ENCODE results near the gene AURKA.

Gene AURKA

GRCh38 chr20:56424931-56425330 is 32.9 kb upstream of the AURKA start:
- TF ChIP-seq, protein P1, sequence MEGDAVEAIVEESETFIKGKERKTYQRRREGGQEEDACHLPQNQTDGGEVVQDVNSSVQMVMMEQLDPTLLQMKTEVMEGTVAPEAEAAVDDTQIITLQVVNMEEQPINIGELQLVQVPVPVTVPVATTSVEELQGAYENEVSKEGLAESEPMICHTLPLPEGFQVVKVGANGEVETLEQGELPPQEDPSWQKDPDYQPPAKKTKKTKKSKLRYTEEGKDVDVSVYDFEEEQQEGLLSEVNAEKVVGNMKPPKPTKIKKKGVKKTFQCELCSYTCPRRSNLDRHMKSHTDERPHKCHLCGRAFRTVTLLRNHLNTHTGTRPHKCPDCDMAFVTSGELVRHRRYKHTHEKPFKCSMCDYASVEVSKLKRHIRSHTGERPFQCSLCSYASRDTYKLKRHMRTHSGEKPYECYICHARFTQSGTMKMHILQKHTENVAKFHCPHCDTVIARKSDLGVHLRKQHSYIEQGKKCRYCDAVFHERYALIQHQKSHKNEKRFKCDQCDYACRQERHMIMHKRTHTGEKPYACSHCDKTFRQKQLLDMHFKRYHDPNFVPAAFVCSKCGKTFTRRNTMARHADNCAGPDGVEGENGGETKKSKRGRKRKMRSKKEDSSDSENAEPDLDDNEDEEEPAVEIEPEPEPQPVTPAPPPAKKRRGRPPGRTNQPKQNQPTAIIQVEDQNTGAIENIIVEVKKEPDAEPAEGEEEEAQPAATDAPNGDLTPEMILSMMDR (IDR thresholded peaks at IDR 0.05): no peak
- no peak overlapping the region for H3K27ac ChIP-seq
- intact Hi-C loops (cut with DNase I; ENCODE audit: low total_unique reads): no loop called here
- DNase-seq: peak in 1 of 2 donors; percentile 15
- no peaks in the 10 kb centered on the region for H3K27me3 ChIP-seq
- no peaks in the 10 kb centered on the region for H3K36me3 ChIP-seq
- no peaks in the 10 kb centered on the region for H3K9me3 ChIP-seq
- H3K4me1 ChIP-seq: no peaks in the 10 kb centered on the region
- H3K4me3 ChIP-seq: no peak overlapping the region

DNA sequence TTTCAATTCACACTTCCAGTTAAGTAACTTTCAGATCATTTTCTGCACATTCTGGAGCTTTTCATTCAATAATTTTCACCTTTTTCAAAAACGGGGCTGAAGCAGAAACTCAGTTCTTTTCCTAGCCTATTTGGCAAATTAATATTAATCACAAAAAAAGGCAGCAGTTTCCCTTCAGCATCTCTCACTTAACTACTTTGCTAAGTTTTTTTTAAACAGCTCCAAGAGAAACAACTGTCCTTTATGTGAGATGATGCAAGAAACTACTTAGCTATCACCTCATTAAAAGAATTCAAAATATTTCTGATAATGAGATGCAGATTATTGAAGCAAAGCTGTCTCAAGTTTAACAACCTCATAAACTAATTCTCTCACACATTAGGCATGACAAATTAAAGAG is 31.9 kb upstream of the AURKA start:
- Histone ChIP-seq H3K27me3 (no peaks in the 10 kb centered on the region), H3K27ac (no peak overlapping the region), H3K4me1 (no peaks in the 10 kb centered on the region), H3K9me3 (no peaks in the 10 kb centered on the region), H3K36me3 (no peaks in the 10 kb centered on the region), H3K4me3 (no peak overlapping the region)
- TF ChIP-seq, protein P1 (IDR thresholded peaks at IDR 0.05): no peak
- intact Hi-C loops (cut with DNase I; ENCODE audit: low total_unique reads): no loop called here
- no peak for DNase-seq

DNA sequence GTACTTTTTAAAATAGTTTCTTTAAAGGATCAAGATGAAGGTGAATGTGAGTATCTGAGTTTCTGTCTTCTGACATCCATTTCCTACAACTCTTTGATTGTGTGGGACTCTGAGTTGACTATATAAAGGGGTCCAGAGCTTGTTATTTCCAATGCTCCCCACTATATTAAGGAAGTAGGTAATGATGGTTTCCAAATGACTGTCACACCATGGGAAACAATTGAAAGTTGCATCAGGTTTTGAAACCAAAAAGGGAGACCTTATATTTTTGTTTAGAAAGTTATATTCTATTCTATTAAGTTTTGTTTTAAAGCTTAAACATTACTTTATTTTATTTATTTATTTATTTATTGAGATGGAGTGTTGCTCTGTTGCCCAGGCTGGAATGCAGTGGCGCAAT is 31.2 kb upstream of the AURKA start:
- no peak for DNase-seq
- Histone ChIP-seq H3K9me3 (no peaks in the 10 kb centered on the region), H3K4me3 (no peak overlapping the region), H3K27ac (no peak overlapping the region), H3K36me3 (peaks cover 0 to 2% (median 0%) of the 10 kb centered on the region in 3 donors), H3K27me3 (no peaks in the 10 kb centered on the region), H3K4me1 (no peaks in the 10 kb centered on the region)
- intact Hi-C loops (cut with DNase I; ENCODE audit: low total_unique reads): no loop called here
- TF ChIP-seq, protein P1 (IDR thresholded peaks at IDR 0.05): no peak

DNA sequence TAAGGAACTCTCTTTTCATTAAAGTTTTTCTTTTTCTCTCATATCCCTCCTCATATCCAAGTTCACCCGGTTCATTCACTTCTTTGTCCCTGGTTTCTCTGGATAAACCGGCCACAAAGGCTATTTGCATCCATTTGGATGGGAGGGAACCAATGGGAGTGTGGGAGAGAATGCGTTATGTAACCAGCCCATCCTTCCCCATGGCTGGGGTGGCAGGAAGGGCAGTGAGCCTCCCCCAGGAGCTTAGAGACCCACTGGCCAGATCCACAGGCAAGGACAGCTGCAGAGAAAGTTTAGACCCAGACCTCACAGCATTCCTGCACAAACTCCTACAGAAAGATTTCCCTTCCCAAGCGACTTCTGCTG is 30.8 kb upstream of the AURKA start:
- Histone ChIP-seq H3K4me3 (no peak overlapping the region), H3K4me1 (no peaks in the 10 kb centered on the region), H3K27ac (no peak overlapping the region), H3K27me3 (no peaks in the 10 kb centered on the region), H3K36me3 (peaks cover 0 to 6% (median 0%) of the 10 kb centered on the region in 3 donors), H3K9me3 (no peaks in the 10 kb centered on the region)
- intact Hi-C loops (cut with DNase I; ENCODE audit: low total_unique reads): no loop called here
- TF ChIP-seq, protein P1 (IDR thresholded peaks at IDR 0.05): no peak
- peak in 1 of 2 donors; percentile 34 for DNase-seq

DNA sequence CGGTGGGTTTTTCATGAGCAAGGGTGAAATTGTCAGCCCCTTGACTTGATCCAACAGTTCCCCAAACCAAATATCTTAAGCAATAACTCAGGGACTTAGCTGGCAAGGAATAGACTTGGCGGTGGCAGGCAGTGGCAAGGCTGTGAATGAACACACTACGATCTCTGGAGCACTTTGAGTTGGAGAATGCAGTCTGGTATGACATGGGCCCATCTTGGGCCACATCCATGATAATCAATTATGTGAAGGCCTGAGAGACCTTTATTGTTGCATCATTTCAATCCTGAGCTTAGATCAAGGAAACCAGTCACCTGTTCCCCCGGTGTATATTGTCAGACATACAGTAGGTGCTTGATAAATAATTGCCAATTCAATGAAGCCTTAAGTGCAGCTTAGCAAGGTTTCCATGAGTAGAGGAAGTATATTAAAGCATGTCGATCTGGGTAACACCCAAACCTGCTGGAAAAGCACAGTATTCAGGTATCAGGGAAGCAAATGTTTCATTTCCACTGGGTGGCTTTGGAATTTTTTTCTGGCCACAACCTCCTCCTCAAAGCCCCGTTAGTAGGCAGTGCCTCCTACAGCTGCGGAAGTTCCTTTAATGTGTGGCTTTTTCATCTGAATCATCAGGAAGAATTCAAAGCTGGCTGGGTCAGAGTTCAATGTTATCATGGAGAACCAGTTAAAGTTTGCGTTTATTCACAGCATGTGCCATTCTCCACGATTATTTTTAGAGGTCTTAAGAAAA is 30.2 kb upstream of the AURKA start:
- TF ChIP-seq, protein P1 (IDR thresholded peaks at IDR 0.05): no peak
- Histone ChIP-seq H3K27ac (no peak overlapping the region), H3K9me3 (no peaks in the 10 kb centered on the region), H3K36me3 (peaks cover 0 to 12% (median 0%) of the 10 kb centered on the region in 3 donors), H3K4me1 (no peaks in the 10 kb centered on the region), H3K27me3 (no peaks in the 10 kb centered on the region), H3K4me3 (no peak overlapping the region)
- peak in 1 of 2 donors; percentile 20 for DNase-seq
- intact Hi-C loops (cut with DNase I; ENCODE audit: low total_unique reads): no loop called here
